HG02970 (cell line): Measurements from ENCODE around the gene ATP6V0E2.
"Not testable (repeated sequence)": the region's sequence is repeated elsewhere in the genome, so short reads cannot be mapped to it uniquely, and the experiment has no call there.

Experiments
- ATAC-seq: cut with Tn5 transposase; IDR thresholded peaks from one replicate; pipeline ENCODE4 v1.9.1; 2021; ENCODE audit warnings: mild to moderate bottlenecking, moderate library complexity, moderate number of reproducible peaks; ENCODE audit not compliant: unreplicated experiment, low FRiP score

ATP6V0E2 gene

GRCh38 chr7:149873074-149873969 is at the start of gene ATP6V0E2:
TSS of gene ATP6V0E2 (plus strand) at chr7:149873969. CDS start at chr7:149874066, 97 bp downstream.
- ATAC-seq, result peak; percentile 90

GRCh38 chr7:149824301-149824741 is 49.4 kb upstream of the ATP6V0E2 start:
- no peak for ATAC-seq

- no peak for ATAC-seq
Observed at GRCh38 chr7:149824748-149825566, 48.8 kb upstream of the ATP6V0E2 start.

- ATAC-seq, result no peak
Observed at GRCh38 chr7:149825567-149826343, 48.0 kb upstream of the ATP6V0E2 start.

- ATAC-seq, result no peak
Observed at GRCh38 chr7:149826344-149827088, 47.3 kb upstream of the ATP6V0E2 start.

- ATAC-seq, result no peak
Observed at GRCh38 chr7:149827089-149827981, 46.4 kb upstream of the ATP6V0E2 start.

GRCh38 chr7:149828357-149829309 is 45.1 kb upstream of the ATP6V0E2 start:
- ATAC-seq, result no peak

GRCh38 chr7:149830527-149830926 is 43.2 kb upstream of the ATP6V0E2 start:
- ATAC-seq, result not testable (repeated sequence)

- no peak for ATAC-seq
Observed at GRCh38 chr7:149830997-149831740, 42.6 kb upstream of the ATP6V0E2 start.

- ATAC-seq, result no peak
Observed at GRCh38 chr7:149831741-149832219, 42.0 kb upstream of the ATP6V0E2 start.

- no peak for ATAC-seq
Observed at GRCh38 chr7:149832332-149833041, 41.3 kb upstream of the ATP6V0E2 start.

- ATAC-seq, result no peak
Observed at GRCh38 chr7:149833495-149834130, 40.2 kb upstream of the ATP6V0E2 start.

GRCh38 chr7:149834601-149835000 is 39.2 kb upstream of the ATP6V0E2 start:
- ATAC-seq, result no peak

GRCh38 chr7:149836434-149836833 is 37.3 kb upstream of the ATP6V0E2 start:
- no peak for ATAC-seq

- ATAC-seq, result no peak
Observed at GRCh38 chr7:149837564-149838223, 36.1 kb upstream of the ATP6V0E2 start.
